Transverse colon (tissue), 4 donors: ENCODE data around the gene CD300LG.

Source experiments
- EP300 ChIP-seq: sonication (generic); formaldehyde crosslinking; IDR thresholded peaks from one replicate; pipeline ENCODE4 v1.6.1; 2017; ENCODE audit warnings: antibody characterized with exemption, low read depth
- POLR2A ChIP-seq: fragments of 450-650 bp; IDR thresholded peaks from one replicate; pipeline ENCODE4 v1.6.1; 2016; ENCODE audit warnings: antibody characterized with exemption, mild to moderate bottlenecking, moderate library complexity
- POLR2AphosphoS5 ChIP-seq, 3 donors: sonication (generic); formaldehyde crosslinking; IDR thresholded peaks; one replicate each; pipeline ENCODE4 v1.6.1; 2016; ENCODE audit warnings: antibody characterized with exemption in 3 of 3
- TF ChIP-seq, protein P1 (sequence below), 5 experiments: fragments of 200-600 bp in 3 of 5; fragments of 450-650 bp in 2 of 5; sonication (generic) in 3 of 5; IDR thresholded peaks; 1 replicate in 2 of 5; 2 replicates in 3 of 5; pipeline ENCODE4 v1.5.1; 2016 to 2017; ENCODE audit warnings: antibody characterized with exemption in 5 of 5, inconsistent platforms in 3 of 5, mild to moderate bottlenecking in 2 of 5, moderate library complexity in 1 of 5

GRCh38 chr17:43911904-43912303 lies 64.9 kb downstream of the CD300LG start:
- TF ChIP-seq POLR2A (no peak), POLR2AphosphoS5 (IDR thresholded peaks at IDR 0.05) (no peak), EP300 (no peak)
- TF ChIP-seq, protein P1, sequence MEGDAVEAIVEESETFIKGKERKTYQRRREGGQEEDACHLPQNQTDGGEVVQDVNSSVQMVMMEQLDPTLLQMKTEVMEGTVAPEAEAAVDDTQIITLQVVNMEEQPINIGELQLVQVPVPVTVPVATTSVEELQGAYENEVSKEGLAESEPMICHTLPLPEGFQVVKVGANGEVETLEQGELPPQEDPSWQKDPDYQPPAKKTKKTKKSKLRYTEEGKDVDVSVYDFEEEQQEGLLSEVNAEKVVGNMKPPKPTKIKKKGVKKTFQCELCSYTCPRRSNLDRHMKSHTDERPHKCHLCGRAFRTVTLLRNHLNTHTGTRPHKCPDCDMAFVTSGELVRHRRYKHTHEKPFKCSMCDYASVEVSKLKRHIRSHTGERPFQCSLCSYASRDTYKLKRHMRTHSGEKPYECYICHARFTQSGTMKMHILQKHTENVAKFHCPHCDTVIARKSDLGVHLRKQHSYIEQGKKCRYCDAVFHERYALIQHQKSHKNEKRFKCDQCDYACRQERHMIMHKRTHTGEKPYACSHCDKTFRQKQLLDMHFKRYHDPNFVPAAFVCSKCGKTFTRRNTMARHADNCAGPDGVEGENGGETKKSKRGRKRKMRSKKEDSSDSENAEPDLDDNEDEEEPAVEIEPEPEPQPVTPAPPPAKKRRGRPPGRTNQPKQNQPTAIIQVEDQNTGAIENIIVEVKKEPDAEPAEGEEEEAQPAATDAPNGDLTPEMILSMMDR (IDR thresholded peaks at IDR 0.05), result no peak
